B cell (primary cell): Measurements from ENCODE around the gene STAB1.

Experiments
- EZH2 ChIP-seq: IDR thresholded peaks from 2 replicates; pipeline ENCODE4 v1.6.1; 2012; ENCODE audit warnings: borderline replicate concordance, low read depth, mild to moderate bottlenecking, moderate library complexity, low read length; ENCODE audit not compliant: insufficient read depth, poor library complexity, severe bottlenecking
- TF ChIP-seq, protein P1 (sequence below): fragments of 200-600 bp; IDR thresholded peaks from one replicate; pipeline ENCODE4 v1.8.0; 2022; ENCODE audit warnings: antibody characterized with exemption, mild to moderate bottlenecking

GRCh38 chr3:52454938-52455282, 40.2 kb upstream of the STAB1 start:
- no peak for TF ChIP-seq EZH2
- TF ChIP-seq, protein P1, sequence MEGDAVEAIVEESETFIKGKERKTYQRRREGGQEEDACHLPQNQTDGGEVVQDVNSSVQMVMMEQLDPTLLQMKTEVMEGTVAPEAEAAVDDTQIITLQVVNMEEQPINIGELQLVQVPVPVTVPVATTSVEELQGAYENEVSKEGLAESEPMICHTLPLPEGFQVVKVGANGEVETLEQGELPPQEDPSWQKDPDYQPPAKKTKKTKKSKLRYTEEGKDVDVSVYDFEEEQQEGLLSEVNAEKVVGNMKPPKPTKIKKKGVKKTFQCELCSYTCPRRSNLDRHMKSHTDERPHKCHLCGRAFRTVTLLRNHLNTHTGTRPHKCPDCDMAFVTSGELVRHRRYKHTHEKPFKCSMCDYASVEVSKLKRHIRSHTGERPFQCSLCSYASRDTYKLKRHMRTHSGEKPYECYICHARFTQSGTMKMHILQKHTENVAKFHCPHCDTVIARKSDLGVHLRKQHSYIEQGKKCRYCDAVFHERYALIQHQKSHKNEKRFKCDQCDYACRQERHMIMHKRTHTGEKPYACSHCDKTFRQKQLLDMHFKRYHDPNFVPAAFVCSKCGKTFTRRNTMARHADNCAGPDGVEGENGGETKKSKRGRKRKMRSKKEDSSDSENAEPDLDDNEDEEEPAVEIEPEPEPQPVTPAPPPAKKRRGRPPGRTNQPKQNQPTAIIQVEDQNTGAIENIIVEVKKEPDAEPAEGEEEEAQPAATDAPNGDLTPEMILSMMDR = no peak
